Prostate gland (tissue), 2 donors: Measurements from ENCODE around the gene APOA4.
"Not testable (repeated sequence)": the region's sequence is repeated elsewhere in the genome, so short reads cannot be mapped to it uniquely, and the experiment has no call there.

Source experiments
- POLR2A ChIP-seq: fragments of 450-650 bp; IDR thresholded peaks from one replicate; pipeline ENCODE4 v1.6.1; 2016; ENCODE audit warnings: antibody characterized with exemption, mild to moderate bottlenecking
- TF ChIP-seq, protein P1 (sequence below), 4 experiments: fragments of 200-600 bp in 2 of 4; fragments of 450-650 bp in 2 of 4; sonication (generic) in 2 of 4; IDR thresholded peaks; 1 replicate in 3 of 4; 2 replicates in 1 of 4; pipeline ENCODE4 v1.5.1; 2016 to 2019; ENCODE audit warnings: antibody characterized with exemption in 4 of 4, mild to moderate bottlenecking in 2 of 4, moderate library complexity in 2 of 4

DNA sequence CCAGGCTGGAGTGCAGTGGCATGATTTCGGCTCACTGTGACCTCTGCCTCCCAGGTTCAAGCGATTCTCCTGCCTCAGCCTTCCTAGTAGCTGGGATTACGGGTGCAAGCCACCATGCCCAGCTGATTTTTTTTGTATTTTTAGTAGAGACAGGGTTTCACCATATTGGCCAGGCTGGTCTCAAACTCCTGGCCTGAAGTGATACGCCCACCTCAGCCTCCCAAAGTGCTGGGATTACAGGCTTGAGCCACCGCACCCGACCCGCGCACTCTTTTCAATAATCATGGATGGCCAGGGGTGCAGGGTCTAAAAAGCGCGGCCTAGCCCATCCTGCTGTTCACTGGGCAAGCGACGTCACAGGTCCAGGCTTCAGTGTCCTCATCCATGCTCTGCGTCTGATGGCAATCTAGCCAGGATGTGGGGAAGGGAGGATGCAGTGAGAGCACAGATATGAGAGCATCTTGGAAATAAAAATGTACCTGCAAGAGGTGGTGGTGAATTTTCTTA is 11.5 kb upstream of the APOA4 start:
- TF ChIP-seq, protein P1, sequence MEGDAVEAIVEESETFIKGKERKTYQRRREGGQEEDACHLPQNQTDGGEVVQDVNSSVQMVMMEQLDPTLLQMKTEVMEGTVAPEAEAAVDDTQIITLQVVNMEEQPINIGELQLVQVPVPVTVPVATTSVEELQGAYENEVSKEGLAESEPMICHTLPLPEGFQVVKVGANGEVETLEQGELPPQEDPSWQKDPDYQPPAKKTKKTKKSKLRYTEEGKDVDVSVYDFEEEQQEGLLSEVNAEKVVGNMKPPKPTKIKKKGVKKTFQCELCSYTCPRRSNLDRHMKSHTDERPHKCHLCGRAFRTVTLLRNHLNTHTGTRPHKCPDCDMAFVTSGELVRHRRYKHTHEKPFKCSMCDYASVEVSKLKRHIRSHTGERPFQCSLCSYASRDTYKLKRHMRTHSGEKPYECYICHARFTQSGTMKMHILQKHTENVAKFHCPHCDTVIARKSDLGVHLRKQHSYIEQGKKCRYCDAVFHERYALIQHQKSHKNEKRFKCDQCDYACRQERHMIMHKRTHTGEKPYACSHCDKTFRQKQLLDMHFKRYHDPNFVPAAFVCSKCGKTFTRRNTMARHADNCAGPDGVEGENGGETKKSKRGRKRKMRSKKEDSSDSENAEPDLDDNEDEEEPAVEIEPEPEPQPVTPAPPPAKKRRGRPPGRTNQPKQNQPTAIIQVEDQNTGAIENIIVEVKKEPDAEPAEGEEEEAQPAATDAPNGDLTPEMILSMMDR (IDR thresholded peaks at IDR 0.05), result not testable (repeated sequence)
- not testable (repeated sequence) for TF ChIP-seq POLR2A
